Measurements from ENCODE around the gene NCK2.

Gene NCK2

GRCh38 chr2:105937498-105938097, 192.9 kb downstream of the NCK2 start:
- TF ChIP-seq CTCF (IDR thresholded peaks at IDR 0.05; ENCODE audit: extremely low read depth, insufficient read depth, missing control alignments) = no peak
- no peak for DNase-seq (ENCODE audit: low spot score)
- in situ Hi-C loops (cut with MboI; ENCODE audit: low pct_unique_long_range_greater_than_20kb, low sequenced_read_pairs, unreplicated experiment) = no loop called here
